Measurements from ENCODE around the gene WDR12.
"Not testable (repeated sequence)": the region's sequence is repeated elsewhere in the genome, so short reads cannot be mapped to it uniquely, and the experiment has no call there.

Gene WDR12

DNA sequence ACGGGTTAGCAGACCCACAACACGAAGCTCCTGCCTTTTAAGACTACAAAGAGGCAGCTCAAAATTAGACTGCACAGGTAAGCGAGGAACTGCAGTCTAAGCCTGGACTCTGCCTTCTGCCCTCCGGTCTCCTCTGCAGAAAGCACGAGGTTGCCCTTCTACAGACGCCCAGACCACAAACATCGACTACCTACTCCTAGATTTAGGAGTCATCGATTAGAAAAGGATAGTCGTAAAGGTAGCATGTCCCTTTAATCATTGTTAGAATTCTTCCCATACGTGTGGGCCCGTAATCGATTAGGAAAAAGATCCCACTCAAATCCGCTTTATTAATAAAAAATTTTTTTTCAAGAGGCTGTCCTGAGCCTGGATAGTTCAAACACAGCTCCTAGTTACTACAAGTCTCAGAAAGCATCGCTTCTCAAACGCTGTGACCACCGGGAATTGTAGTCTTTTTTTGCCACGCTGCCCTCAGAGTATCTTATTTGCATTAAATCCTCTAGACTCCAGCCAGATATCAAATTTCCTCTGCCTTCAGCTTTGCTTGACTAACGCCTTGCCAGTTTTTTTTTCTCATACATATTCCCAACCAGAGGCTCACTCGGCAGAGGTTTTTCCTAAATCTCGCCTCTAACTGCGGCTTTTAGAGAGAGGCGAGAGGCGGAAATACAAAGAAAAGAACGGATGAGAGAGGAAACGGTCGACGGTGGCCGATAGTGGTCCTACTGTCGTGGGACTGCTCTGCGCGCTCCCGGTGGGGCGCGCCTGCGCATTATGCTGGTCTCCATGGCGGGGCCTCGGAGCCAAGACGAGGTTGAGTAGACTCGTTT is at the start of gene WDR12, which contains the start of gene CARF:
TSS of gene WDR12 (minus strand) at position 162 of the 830 bp plus-strand sequence. CDS start 197 bp downstream, outside the sequence.
TSS of gene CARF (plus strand) at position 764 of the 830 bp plus-strand sequence. CDS start 29,628 bp downstream, outside the sequence.
- DNase-seq (ENCODE audit: low read depth, low spot score), result peak; percentile 95

DNA sequence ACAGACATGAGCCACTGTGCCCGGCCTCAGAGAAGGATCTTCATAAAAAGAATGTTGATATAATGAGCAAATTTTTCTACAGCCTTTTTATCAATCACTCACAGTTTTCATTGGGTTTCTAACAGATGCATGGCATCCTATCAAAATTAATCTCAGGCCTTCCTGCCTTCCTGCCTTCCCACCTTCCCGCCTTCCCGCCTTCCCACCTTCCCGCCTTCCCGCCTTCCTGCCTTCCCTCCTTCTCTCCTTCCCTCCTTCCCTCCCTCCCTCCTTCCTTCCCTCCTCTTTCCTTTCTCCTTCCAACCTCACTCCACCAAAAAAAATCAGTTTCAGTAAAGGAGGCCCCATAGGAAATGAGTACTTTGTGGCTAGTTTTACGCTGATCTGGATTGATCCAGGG is 49.1 kb upstream of the WDR12 start:
- no peak for DNase-seq (ENCODE audit: low read depth, low spot score)

DNA sequence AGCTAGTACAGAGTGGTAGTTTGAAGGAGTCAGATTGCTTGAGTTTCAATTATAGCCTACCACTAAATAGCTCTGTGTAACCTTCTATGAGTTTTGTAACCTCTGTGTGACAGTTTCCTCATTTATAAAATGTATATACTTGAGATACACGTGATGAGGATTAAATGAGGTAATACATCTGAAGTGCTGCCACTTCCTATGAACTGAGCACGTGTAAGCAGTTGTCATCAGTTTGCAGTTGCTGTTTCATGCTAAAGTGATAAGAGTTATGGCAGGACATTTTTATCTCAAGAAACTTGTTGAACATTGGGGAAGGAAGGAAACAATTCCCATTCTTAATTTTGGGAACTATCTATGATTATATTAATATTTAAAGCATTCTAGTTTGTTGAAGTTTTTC is 39.1 kb upstream of the WDR12 start:
- DNase-seq (ENCODE audit: low read depth, low spot score), result no peak

DNA sequence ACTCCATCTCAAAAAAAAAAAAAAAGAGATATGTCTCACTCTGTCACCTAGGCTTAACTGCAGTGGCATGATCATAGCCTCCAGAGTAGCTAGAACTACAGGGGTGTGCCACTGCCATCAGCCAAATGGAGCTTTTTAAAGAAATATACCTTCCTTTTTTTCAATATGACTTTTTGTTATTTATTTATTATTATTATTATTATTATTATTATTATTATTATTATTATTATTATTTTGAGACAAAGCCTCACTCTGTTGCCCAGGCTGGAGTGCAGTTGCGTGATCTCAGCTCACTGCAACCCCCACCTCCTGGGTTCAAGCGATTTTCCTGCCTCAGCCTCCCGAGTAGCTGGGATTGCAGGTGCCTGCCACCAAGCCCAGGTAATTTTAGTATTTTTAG is 37.9 kb upstream of the WDR12 start:
- DNase-seq (ENCODE audit: low read depth, low spot score), result not testable (repeated sequence)

DNA sequence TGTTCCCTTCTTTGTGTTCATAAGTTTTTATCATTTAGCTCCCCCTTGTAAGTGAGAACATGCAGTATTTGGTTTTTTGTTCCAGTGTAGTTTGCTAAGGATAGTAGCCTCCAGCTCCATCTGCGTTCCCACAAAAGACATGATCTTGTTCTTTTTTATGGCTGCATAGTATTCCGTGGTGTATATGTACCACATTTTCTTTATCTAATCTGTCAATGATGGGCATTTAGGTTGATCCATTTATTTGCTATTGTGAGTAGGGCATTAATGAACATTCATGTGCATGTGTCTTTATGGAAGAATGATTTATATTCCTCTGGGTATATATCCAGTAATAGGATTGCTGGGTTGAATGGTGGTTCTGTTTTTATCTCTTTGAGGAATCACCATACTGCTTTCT is 34.0 kb upstream of the WDR12 start:
- DNase-seq (ENCODE audit: low read depth, low spot score), result no peak

DNA sequence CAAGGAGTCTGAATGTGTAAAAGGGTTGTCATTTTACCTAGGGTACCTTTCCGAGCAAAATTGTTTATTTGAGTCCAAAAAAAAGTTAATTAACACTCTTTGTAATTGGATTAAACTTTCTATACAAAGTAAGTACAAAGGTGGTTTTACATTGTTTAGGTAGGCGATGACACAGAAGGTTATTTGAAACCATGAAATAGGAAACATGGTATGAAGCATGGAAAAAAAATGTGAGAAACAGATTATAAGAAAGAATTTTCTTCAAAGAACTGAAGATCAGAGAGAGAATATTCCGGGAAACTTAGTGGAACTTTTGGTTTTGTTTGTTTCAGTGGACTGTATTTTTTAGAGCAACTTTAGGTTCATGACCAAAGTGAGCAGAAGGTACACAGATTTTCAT is 33.3 kb upstream of the WDR12 start:
- no peak for DNase-seq (ENCODE audit: low read depth, low spot score)

DNA sequence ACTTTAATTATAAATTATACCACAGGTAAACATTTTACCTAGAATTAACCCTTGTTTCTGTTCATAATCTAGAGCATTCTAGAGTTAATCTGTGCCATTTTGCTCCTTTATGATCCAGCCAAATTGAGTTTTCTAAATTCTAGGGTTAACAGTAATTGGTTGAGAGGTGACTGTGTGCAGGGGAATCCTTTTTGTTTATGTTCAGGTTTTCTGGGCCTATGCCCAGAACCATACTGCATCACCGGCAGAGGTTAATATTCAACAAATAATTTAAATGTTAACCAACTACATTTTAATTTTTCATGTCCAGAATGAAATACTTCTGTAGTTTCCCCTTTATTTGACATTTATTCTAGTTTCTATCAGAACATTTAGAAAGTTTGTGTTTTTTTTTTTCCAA is 32.9 kb upstream of the WDR12 start:
- no peak for DNase-seq (ENCODE audit: low read depth, low spot score)

DNA sequence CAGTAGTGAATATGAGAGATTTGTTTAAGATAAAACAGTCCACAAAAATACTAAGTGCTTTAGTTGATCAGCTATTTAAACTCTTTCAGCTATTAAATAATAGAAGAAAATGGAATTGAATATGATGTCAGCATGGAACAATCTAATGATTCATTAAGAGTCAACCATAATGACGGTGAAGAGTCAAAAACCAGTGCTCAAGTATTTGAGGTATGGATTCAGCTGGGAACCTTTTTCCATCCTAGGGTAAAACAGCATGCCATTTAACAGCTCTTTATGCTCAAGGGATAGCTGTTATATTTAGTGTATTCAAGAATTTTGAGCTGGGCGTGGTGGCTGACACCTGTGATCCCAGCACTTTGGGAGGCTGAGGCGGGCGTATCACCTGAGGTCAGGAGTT is 30.3 kb upstream of the WDR12 start:
- DNase-seq (ENCODE audit: low read depth, low spot score), result no peak

DNA sequence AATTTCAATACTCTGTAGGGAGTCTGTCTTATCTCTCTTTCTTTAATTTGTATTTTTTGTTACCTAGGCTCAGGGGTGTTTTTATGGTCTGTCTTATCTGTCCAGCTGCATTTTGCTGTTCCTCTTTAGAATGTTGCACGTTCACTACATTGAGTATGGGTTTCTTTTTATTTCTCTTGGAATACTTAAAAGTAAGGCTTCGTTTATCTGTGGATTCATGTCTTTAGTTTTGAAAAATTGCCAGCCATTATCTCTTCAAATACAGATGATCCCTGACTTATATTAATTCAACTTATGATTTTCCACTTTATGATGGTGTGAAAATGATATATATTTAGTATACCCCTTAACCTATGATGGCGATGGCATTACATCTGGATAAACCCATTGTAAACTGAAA is 27.5 kb upstream of the WDR12 start:
- no peak for DNase-seq (ENCODE audit: low read depth, low spot score)

DNA sequence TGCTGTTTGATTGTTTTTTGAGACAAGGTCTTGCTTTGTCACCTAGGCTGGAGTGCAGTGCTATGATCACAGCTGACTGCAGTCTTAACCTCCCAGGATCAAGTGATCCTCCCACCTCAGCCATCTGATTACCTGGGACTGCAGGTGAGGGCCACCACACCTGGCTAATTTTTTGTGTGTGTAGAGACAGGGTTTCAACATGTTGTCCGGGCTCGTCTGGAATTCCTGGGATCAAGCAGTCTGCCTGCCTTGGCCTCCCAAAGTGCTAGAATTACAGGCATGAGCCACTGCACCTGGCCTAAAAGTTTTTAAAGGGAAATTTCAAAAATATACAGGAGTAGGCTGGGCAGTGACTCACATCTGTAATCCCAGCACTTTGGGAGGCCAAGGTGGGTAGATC is 23.0 kb upstream of the WDR12 start:
- no peak for DNase-seq (ENCODE audit: low read depth, low spot score)

DNA sequence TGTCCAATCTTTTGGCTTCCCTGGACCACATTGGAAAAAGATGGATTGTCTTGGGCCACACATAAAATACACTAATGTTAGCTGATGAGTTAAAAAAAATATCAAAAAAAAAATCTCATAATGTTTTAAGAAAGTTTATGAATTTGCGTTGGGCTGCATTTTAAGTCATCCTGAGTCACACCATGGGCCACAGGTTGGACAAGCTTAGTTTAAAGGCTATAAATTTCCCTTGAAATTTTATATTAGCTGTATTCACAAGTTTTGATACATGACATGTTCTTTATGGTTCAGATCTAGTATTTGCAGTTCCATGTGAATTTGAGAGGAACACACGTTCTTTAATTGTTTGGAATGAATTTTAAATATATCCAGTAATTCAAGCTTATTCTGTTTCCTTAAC is 22.5 kb upstream of the WDR12 start:
- DNase-seq (ENCODE audit: low read depth, low spot score), result no peak

DNA sequence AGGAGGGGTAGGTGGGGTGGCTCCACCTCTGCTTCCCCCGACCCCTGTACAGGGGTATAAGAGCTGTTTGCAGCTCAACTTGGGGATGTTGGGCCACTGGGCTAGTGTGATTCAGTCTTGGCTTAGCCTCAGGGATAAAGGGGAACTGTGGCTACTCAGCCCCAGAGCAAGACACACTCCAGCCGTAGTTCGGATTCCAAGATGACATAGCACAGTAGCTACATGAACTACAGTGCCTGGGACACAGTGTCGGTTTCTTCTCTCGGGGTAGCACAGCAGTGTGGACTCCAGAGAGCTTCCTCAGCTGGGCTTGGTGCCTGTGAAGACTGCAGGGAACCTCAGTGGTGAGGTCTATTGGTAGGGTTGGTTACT is 21.7 kb upstream of the WDR12 start:
- DNase-seq (ENCODE audit: low read depth, low spot score), result no peak

DNA sequence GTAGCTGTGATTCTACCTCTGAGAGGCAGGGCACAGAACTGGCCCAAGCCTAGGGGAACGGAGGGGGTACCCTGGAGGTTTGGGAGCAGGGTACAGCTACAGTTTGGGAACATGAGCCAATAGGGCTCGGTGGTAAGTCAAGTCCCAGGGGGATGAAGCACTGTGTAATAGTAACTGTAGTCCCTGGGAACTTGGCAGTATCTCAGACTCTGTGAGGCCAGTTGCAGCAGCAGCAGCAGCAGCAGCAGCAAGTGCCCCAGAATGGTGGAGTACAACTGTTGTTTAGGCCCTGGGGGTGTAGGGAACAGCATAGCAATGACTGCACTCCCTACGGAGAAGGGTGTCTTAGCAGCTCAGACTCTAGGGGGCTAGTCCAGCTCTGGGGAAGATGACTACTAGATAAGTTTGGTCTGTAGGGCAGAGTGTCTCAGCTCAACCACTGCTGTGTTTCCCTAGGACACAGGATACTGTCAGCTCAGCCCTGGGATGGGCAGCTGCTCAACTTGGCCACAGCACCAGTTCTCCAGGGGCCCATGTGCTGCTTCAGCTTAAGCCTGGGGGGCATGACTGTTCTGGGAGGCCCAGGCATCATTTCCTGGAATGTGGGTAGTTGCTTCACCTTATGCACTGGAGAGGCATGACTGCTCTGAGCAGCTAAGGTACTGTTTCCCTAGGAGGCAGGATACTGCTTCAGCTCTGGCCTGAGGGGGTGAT is 21.1 kb upstream of the WDR12 start:
- peak; percentile 86 for DNase-seq (ENCODE audit: low read depth, low spot score)

DNA sequence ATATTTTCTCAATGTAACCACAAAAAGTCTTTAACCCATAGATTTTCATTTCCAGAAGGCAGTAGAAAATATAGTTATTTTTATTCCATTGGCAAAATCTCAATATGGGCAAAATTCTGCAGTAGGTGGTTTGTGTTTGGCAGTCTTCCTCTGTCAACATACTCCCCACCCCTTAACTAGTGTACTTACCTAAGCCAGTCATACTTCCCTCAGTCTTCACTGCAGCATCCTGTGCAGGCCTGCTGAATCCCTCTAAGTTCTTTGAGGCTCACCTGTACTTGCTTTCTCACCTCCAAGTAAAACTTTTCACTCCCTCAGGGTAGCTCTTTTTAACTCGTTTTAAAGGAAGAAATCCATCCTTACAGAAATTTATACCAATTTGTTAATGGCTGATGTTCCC is 7.4 kb upstream of the WDR12 start:
- DNase-seq (ENCODE audit: low read depth, low spot score), result no peak

DNA sequence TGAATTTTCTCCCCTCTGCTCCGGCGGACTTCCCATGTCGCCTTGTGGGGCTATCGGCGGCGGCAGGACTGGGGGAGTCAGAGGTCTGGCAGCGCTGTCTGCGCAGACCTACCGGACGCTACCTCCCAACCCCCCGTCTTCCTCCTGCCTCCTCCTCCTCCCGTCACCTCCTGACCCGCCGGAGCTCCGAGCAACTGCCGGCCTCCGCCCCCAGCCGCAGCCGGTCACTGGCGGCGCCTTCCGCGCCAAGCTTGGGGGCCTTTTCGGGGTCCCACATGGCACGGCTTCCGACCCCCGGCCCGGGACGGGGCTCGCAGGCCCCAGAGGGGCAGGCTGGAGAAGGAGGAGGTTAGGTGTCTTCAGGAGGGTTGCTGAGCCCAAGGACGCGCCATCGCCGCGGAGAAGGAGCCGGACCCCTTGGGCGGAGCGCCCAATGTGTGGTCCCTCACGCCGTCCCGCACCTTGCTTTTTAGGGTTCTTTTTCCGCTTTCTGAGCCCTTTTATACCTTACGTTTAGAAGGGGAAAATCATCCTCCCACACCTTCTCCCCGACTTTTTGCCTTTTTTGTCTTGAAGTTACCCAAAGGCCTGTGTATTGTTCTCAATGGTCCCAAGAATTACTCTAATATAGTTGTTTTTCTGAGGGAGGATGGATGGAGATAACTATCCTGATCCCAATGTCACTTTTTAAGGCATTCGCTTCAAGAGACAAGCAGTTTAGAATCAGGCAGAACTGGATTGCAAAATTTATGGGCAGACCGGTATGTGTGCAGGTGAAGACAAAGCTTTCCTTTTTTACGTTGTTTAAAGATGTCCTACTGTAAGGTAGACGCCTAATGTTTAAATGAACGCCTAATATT is 1.1 kb upstream of the WDR12 start:
- peak; percentile 56 for DNase-seq (ENCODE audit: low read depth, low spot score)

DNA sequence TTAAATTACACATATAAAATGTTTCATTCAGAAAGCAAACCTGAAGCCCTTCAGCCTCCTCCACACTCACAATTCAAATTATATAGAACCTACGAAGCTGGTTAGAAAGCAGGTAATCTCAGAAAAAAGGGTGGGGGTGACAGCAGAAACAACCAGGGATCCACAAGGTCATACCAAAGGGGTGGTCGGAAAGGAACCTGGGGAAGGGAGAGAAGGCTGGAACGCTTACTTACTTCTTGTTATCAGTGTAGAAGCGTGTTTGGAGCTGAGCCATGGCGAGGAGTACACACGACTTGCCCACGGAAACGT is 316 bp downstream of the WDR12 start:
- DNase-seq (ENCODE audit: low read depth, low spot score), result no peak

DNA sequence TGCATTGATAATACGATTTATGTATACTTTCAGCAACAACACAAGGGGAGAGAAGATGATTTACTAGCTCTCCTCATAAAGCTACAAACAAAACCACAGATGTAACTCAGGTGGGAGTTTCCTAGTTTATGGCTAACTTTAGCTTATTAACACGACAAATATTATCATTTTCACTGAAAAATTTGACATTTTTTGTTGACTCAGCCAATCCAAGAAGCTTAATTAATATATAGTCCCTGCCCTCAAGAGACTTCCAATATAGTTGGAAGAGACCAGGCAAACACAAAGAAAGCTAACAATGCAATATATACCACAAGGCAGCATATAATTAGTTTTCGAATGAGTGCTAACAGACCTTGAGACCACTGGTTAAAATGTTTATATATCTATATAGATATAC is 775 bp downstream of the WDR12 start:
- no peak for DNase-seq (ENCODE audit: low read depth, low spot score)

DNA sequence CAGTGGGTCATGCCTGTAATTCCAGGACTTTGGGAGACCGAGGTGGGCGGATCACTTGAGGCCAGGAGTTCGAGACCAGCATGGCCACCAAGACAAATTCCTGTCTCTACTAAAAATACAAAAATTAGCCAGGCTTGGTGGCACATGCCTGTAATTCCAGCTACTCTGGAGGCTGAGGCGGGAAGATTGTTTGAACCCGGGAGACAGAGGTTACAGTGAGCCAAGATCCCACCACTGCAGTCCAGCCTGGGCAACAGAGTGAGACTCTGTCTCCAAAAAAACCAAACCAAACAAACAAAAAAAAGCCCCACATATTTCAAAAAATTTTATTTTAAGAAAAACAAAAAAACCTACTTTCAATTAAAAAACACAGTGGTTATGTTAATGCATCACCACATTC is 1.2 kb downstream of the WDR12 start:
- DNase-seq (ENCODE audit: low read depth, low spot score), result peak; percentile 14

DNA sequence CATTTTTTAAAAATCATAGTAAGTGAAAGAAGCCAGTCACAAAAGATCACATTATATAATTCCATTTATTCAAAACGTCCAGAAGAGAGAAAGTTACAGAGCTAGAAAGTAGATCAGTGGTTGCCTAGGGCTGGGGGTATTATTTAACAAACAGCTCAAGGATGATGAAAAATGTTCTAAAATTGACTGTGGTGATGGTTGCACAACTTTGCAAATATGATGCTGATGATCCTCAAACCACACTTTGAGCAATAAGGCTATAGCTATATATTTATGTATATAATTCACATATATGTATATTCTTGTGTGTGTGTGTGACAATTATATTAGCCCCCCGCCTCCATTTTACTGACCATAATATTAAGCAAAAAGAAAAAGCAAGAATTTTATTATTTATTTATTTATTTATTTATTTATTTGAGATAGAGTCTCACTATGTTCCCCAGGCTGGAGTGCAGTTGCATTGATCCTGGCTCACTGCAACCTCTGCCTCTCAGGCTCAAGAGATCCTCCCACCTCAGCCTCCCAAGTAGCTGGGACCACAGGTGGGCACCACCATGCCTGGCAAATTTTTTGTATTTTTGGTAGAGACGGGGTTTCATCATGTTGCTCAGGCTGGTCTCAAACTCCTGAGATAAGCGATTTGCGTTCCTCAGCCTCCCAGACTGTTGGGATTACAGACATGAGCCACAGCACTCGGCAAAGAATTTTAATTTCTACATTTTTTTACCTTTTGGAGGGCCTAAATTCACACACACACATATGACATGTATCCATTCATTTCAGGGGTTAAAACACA is 1.9 kb downstream of the WDR12 start:
- DNase-seq (ENCODE audit: low read depth, low spot score), result no peak

DNA sequence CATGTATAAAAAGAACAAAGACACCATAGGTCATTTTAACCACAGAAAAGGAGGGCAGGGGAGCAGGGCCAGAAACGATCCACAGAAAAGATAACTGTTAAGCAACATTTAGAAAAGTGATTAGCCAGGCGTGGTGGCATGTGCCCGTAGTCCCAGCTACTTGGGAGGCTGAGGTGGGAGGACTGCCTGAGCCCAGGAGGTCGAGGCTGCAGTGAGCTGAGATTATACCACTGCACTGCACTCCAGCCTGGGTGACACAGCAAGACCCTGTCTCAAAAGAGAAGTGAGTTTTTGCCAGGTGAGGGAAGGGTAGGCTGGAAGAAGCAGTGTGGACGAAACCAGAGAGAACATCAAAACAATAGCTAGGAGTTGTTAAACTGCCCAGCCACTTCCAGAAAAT is 3.3 kb downstream of the WDR12 start:
- no peak for DNase-seq (ENCODE audit: low read depth, low spot score)

DNA sequence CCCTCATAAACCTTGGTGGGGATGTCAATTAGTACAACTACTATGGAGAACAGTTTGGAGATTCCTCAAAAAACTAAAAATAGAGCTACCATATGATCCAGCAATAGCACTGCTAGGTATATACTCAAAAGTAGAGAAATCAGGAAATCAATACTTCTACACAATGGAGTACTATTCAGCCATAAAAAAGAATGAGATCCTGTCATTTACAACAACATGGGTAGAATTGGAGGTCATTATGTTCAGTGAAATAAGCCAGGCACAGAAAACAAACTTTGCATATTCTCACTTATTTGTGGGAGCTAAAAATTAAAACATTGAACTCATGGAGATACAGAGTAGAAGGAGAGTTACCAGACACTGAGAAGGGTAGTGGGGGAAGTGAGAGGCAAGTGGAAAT is 6.0 kb downstream of the WDR12 start:
- DNase-seq (ENCODE audit: low read depth, low spot score), result not testable (repeated sequence)

DNA sequence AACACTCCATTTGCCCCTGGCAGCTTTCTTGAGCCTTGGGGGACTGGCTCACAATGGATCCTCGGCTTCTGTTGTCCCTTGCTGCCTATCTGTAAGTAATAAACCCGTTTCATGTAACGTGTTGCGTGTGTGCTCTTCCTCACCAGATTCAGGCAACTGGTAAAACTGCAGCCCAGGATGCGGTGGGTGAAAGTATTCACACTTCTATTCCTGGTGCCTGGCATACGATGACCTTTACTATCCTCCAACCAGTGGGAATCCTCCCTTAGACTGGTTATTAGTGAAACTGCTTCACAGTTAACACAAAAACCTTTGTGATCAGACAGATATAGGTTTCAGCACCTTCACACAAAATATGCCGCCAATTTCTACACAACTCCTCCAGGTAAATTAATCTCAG is 26.3 kb downstream of the WDR12 start:
- DNase-seq (ENCODE audit: low read depth, low spot score), result no peak

Measured in ELF-1 (cell line).